GM10847 (cell line): ENCODE data around the gene HOXA6.

ENCODE experiments used
- POLR2A ChIP-seq: IDR thresholded peaks from 2 replicates; pipeline ENCODE4 v1.6.1; 2011; ENCODE audit not compliant: insufficient read length; ENCODE audit errors: extremely low read depth

HOXA6 gene

GRCh38 chr7:27154369-27154768 lies 6.8 kb upstream of the HOXA6 start:
- no peak for TF ChIP-seq POLR2A

GRCh38 chr7:27153526-27153925 lies 6.0 kb upstream of the HOXA6 start:
- TF ChIP-seq POLR2A: no peak

GRCh38 chr7:27152816-27153442 lies 5.4 kb upstream of the HOXA6 start:
- no peak for TF ChIP-seq POLR2A

- no peak for TF ChIP-seq POLR2A
Observed at GRCh38 chr7:27151931-27152815, 4.6 kb upstream of the HOXA6 start, which contains the start of gene HOXA3. TSS of gene HOXA3 (minus strand) at chr7:27152583. CDS start at chr7:27110640, 41,943 bp downstream.

GRCh38 chr7:27151341-27151930 lies 3.9 kb upstream of the HOXA6 start:
- no peak for TF ChIP-seq POLR2A

GRCh38 chr7:27150568-27151340 lies 3.2 kb upstream of the HOXA6 start:
- no peak for TF ChIP-seq POLR2A

GRCh38 chr7:27149842-27150567 lies 2.4 kb upstream of the HOXA6 start:
- no peak for TF ChIP-seq POLR2A

GRCh38 chr7:27148756-27149641 lies 1.4 kb upstream of the HOXA6 start:
- no peak for TF ChIP-seq POLR2A

- no peak for TF ChIP-seq POLR2A
Observed at GRCh38 chr7:27148031-27148755, 619 bp upstream of the HOXA6 start.

- TF ChIP-seq POLR2A: no peak
Observed at GRCh38 chr7:27146491-27147198, 929 bp downstream of the HOXA6 start.

- no peak for TF ChIP-seq POLR2A
Observed at GRCh38 chr7:27145914-27146412, 1.6 kb downstream of the HOXA6 start.
